ENCODE measurements around the gene PRRT4. TPM values are rescaled to one million over a fixed set of nuclear protein-coding genes. Genes with fewer than 3 reads are reported as not detected.
A peak's percentile ranks its signal among the peaks of the same experiment; 100 is the strongest.

The PRRT4 gene
- total RNA-seq, 1 experiment from 2014 or later = 0.24 TPM

DNA sequence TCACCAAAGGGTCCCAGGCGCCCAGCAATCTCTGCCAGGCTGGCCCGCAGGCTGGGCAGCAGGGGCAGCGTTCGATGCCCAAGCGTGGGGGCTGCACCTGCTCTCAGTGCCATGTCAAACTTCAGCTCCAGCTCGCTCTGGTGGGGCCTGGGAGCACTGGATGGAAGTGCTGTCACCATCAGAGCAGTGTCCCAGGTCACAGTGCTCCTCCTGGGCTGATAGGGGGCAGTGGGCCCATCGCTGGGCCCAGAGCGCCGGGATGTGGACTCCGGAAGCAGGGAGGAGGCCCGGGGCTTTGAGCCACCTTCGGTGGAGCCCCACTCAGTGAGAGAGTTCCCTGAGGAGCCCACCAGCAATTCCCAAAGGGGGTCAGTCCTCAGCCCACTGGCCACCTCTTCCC lies 2.2 kb downstream of the PRRT4 start:
- H2BK12ac ChIP-seq (ENCODE audit: insufficient read length, low read depth, low read length) = no peak overlapping the region
- no peak overlapping the region for H2BK5ac ChIP-seq (ENCODE audit: insufficient read length, low read length)
- no peak overlapping the region for H3K9ac ChIP-seq (ENCODE audit: extremely low read depth, insufficient read length, low read length)
- H2BK20ac ChIP-seq (ENCODE audit: low read depth, low read length, poor library complexity, severe bottlenecking) = no peak overlapping the region
- no peak overlapping the region for H2AFZ ChIP-seq (ENCODE audit: low read length)
- no peaks in the 10 kb centered on the region for H3K9me3 ChIP-seq (ENCODE audit: control insufficient read depth, low read depth, low read length)
- Mint-ChIP-seq H3K4me3 (peak overlapping the region in 1 of 2 experiments; percentile 35; a peak in 1 of 5 replicates), H3K36me3 (ENCODE audit: insufficient read depth in 1 of 3, low read depth in 3 of 3) (no peaks in the 10 kb centered on the region; a peak in 2 of 7 replicates), H3K4me1 (peaks cover 12 to 20% of the 10 kb centered on the region in 2 experiments), H3K27ac (no peak overlapping the region), H3K9me3 (peaks cover 0 to 1% of the 10 kb centered on the region in 2 experiments; a peak in 1 of 5 replicates), H3K27me3 (ENCODE audit: low read depth) (peaks cover 92% of the 10 kb centered on the region)
- no peak for DNase-seq
- no peak overlapping the region for H3K4me2 ChIP-seq (ENCODE audit: insufficient read depth, insufficient read length, low read length)
- H4K5ac ChIP-seq (ENCODE audit: insufficient read length, low read depth, low read length) = no peak overlapping the region
- H3K4me1 ChIP-seq (ENCODE audit: insufficient read depth, low read length) = no peaks in the 10 kb centered on the region
- no peak overlapping the region for H3K56ac ChIP-seq (ENCODE audit: insufficient read length, low read depth, low read length)
- H3K18ac ChIP-seq (ENCODE audit: insufficient read length, low read depth, low read length) = no peak overlapping the region
- H3K79me1 ChIP-seq (ENCODE audit: insufficient read depth, low read depth, low read length, poor library complexity, severe bottlenecking) = no peaks in the 10 kb centered on the region
- no peak overlapping the region for H3K27ac ChIP-seq (ENCODE audit: insufficient read length, low read depth, low read length)
- TF ChIP-seq, protein P1, sequence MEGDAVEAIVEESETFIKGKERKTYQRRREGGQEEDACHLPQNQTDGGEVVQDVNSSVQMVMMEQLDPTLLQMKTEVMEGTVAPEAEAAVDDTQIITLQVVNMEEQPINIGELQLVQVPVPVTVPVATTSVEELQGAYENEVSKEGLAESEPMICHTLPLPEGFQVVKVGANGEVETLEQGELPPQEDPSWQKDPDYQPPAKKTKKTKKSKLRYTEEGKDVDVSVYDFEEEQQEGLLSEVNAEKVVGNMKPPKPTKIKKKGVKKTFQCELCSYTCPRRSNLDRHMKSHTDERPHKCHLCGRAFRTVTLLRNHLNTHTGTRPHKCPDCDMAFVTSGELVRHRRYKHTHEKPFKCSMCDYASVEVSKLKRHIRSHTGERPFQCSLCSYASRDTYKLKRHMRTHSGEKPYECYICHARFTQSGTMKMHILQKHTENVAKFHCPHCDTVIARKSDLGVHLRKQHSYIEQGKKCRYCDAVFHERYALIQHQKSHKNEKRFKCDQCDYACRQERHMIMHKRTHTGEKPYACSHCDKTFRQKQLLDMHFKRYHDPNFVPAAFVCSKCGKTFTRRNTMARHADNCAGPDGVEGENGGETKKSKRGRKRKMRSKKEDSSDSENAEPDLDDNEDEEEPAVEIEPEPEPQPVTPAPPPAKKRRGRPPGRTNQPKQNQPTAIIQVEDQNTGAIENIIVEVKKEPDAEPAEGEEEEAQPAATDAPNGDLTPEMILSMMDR (conservative IDR thresholded peaks at IDR 0.05) = no peak
- H3K27me3 ChIP-seq (ENCODE audit: insufficient read depth, low read length) = peaks cover 32% of the 10 kb centered on the region
- no peak overlapping the region for H2BK15ac ChIP-seq (ENCODE audit: low read depth, low read length)
- H3K23ac ChIP-seq (ENCODE audit: insufficient read length, low read depth, low read length) = no peak overlapping the region
- no peak overlapping the region for H2AK5ac ChIP-seq (ENCODE audit: insufficient read length, low read length)
- H3K79me2 ChIP-seq (ENCODE audit: insufficient read depth, low read length) = 0 out of 2 replicates have a peak, but pooled peaks cover 1% of the 10 kb centered on the region
- H3K23me2 ChIP-seq (ENCODE audit: insufficient read length, low read depth, low read length, poor library complexity, severe bottlenecking) = peaks cover 8% of the 10 kb centered on the region
- H2BK120ac ChIP-seq (ENCODE audit: low read depth, low read length, poor library complexity, severe bottlenecking) = no peak overlapping the region
- H3K4ac ChIP-seq (ENCODE audit: low read depth, low read length) = no peak overlapping the region
- H4K91ac ChIP-seq (ENCODE audit: insufficient read length, low read depth, low read length) = no peak overlapping the region
- WGBS (ENCODE audit: extremely low coverage, insufficient read length, low lambda C conversion rate) = no CpG with 5 or more reads among the region's 12 CpGs
- H4K20me1 ChIP-seq (ENCODE audit: control insufficient read depth, insufficient read depth, insufficient read length) = no peaks in the 10 kb centered on the region
- no peak overlapping the region for H3T11ph ChIP-seq (ENCODE audit: low read length)
- no peak overlapping the region for H4K8ac ChIP-seq (replicated peaks; ENCODE audit: insufficient read length, low read depth, low read length)
- H3K14ac ChIP-seq (ENCODE audit: insufficient read depth, low read length) = no peak overlapping the region

Measured in H9 (cell line).